A673 (cell line): Measurements from ENCODE around the gene CREM.

Experiments used
- CTCF ChIP-seq: fragments of 300-800, 200-600 bp; sonication (generic); conservative IDR thresholded peaks from 2 replicates; pipeline ENCODE4 v1.5.1; 2017; ENCODE audit warnings: low read depth, mild to moderate bottlenecking, antibody characterized with exemption, low read length, moderate library complexity, mixed read lengths
- EZH2 ChIP-seq: fragments of 200-600 bp; sonication (generic); IDR thresholded peaks from 2 replicates; pipeline ENCODE4 v1.6.1; 2017; ENCODE audit warnings: borderline replicate concordance, low read depth, mild to moderate bottlenecking, mixed read lengths, antibody characterized with exemption, low read length; ENCODE audit not compliant: poor library complexity, severe bottlenecking

- TF ChIP-seq CTCF, result no peak
- TF ChIP-seq EZH2, result no peak
Observed at GRCh38 chr10:35097510-35097909, 29.1 kb upstream of the CREM start.
